Astrocyte (in vitro differentiated cells and primary cell): ENCODE measurements around the gene TCF7L2. TPM values are rescaled to one million over a fixed set of nuclear protein-coding genes. Genes with fewer than 3 reads are reported as not detected.

Experiments
- DNase-seq: peaks from one replicate; pipeline ENCODE4 v3.0.0-alpha.2; 2010; ENCODE audit warnings: low read depth
- FAIRE-seq: peaks from 2 replicates; lab custom pipeline; 2011; peaks lifted over from hg19 to GRCh38; lab: Jason Lieb, UNC
- H2AFZ ChIP-seq: 2 replicates; pipeline ENCODE4 v1.6.0; 2012; ENCODE audit warnings: low read depth, low read length, inconsistent platforms
- H3K27ac ChIP-seq: 2 replicates; pipeline ENCODE4 v1.5.1; 2011; ENCODE audit warnings: low read depth, low read length, inconsistent platforms
- H3K27me3 ChIP-seq: 2 replicates; pipeline ENCODE4 v1.6.0; 2011; ENCODE audit warnings: low read length, inconsistent platforms; ENCODE audit not compliant: insufficient read depth
- H3K36me3 ChIP-seq: 2 replicates; pipeline ENCODE4 v1.5.1; 2011; ENCODE audit warnings: low read length, inconsistent platforms; ENCODE audit not compliant: insufficient read depth
- H3K4me1 ChIP-seq: 2 replicates; pipeline ENCODE4 v1.5.1; 2011; ENCODE audit warnings: low read length, inconsistent platforms; ENCODE audit not compliant: insufficient read depth
- H3K4me2 ChIP-seq: 2 replicates; pipeline ENCODE4 v1.6.0; 2012; ENCODE audit warnings: low read length, inconsistent platforms
- H3K4me3 ChIP-seq: 2 replicates; pipeline ENCODE4 v1.5.1; 2011; ENCODE audit warnings: low read depth, mild to moderate bottlenecking, low read length, inconsistent platforms; ENCODE audit not compliant: insufficient read depth
- H3K79me2 ChIP-seq: 2 replicates; pipeline ENCODE4 v1.6.0; 2012; ENCODE audit warnings: mild to moderate bottlenecking, low read length, inconsistent platforms; ENCODE audit not compliant: insufficient read depth
- H3K9ac ChIP-seq: 2 replicates; pipeline ENCODE4 v1.6.0; 2012; ENCODE audit warnings: mild to moderate bottlenecking, low read length, inconsistent platforms
- H3K9me3 ChIP-seq: 2 replicates; pipeline ENCODE4 v1.5.1; 2012; ENCODE audit warnings: low read depth, mild to moderate bottlenecking, low read length, inconsistent platforms; ENCODE audit not compliant: insufficient read depth
- H4K20me1 ChIP-seq: 2 replicates; pipeline ENCODE4 v1.6.0; 2012; ENCODE audit warnings: low read length, inconsistent platforms; ENCODE audit not compliant: insufficient read depth
- H3K27ac Mint-ChIP-seq: one replicate; pipeline ENCODE4 v1.8.0; 2021; ENCODE audit warnings: mild to moderate bottlenecking, mixed read lengths; ENCODE audit not compliant: unreplicated experiment
- H3K27me3 Mint-ChIP-seq: one replicate; pipeline ENCODE4 v1.8.0; 2021; ENCODE audit warnings: low read depth, mixed read lengths; ENCODE audit not compliant: unreplicated experiment
- H3K36me3 Mint-ChIP-seq: one replicate; pipeline ENCODE4 v1.8.0; 2021; ENCODE audit warnings: low read depth, mixed read lengths; ENCODE audit not compliant: unreplicated experiment
- H3K4me1 Mint-ChIP-seq: one replicate; pipeline ENCODE4 v1.8.0; 2021; ENCODE audit warnings: low read depth, mixed read lengths; ENCODE audit not compliant: unreplicated experiment
- H3K4me3 Mint-ChIP-seq: one replicate; pipeline ENCODE4 v1.8.0; 2021; ENCODE audit warnings: mild to moderate bottlenecking, moderate library complexity, mixed read lengths; ENCODE audit not compliant: unreplicated experiment
- H3K9me3 Mint-ChIP-seq: one replicate; pipeline ENCODE4 v1.8.0; 2021; ENCODE audit warnings: mild to moderate bottlenecking, mixed read lengths; ENCODE audit not compliant: unreplicated experiment
- CTCF ChIP-seq: IDR thresholded peaks from 2 replicates; pipeline ENCODE4 v1.5.1; 2011; ENCODE audit warnings: low read depth, mild to moderate bottlenecking, inconsistent platforms, low read length, moderate library complexity; ENCODE audit not compliant: insufficient read depth
- EZH2 ChIP-seq: IDR thresholded peaks from 2 replicates; pipeline ENCODE4 v1.6.1; 2012; ENCODE audit warnings: mild to moderate bottlenecking, low read length, inconsistent platforms; ENCODE audit not compliant: insufficient read depth
- total RNA-seq: library from RNA; stranded (reverse); gene quantifications from 2 replicates; pipeline ENCODE4 v1.2.1, GENCODE V29; 2021

The TCF7L2 gene
- total RNA-seq, 1 donor from 2014 or later: 52.4 TPM

- H3K36me3 Mint-ChIP-seq: peaks cover 23% of the 10 kb centered on the region
- Histone ChIP-seq H2AFZ (no peak overlapping the region), H3K27me3 (no peaks in the 10 kb centered on the region), H3K4me3 (no peak overlapping the region), H3K79me2 (no peaks in the 10 kb centered on the region), H3K4me1 (no peaks in the 10 kb centered on the region), H3K27ac (no peak overlapping the region), H4K20me1 (peaks cover 27% of the 10 kb centered on the region), H3K9me3 (no peaks in the 10 kb centered on the region), H3K9ac (no peak overlapping the region), H3K36me3 (peaks cover 23% of the 10 kb centered on the region), H3K4me2 (no peak overlapping the region)
- peaks cover 21% of the 10 kb centered on the region for H3K4me1 Mint-ChIP-seq
- no peak overlapping the region for H3K27ac Mint-ChIP-seq
- no peak for TF ChIP-seq EZH2
- TF ChIP-seq CTCF: no peak
- no peaks in the 10 kb centered on the region for H3K27me3 Mint-ChIP-seq
- no peaks in the 10 kb centered on the region for H3K9me3 Mint-ChIP-seq
- no peak overlapping the region for H3K4me3 Mint-ChIP-seq
- FAIRE-seq: no peak
- no peak for DNase-seq
These were observed 192.7 kb downstream of the TCF7L2 start for GRCh38 chr10:113142601-113143362.

GRCh38 chr10:113144576-113144975 lies 194.5 kb downstream of the TCF7L2 start:
- H3K36me3 Mint-ChIP-seq: peaks cover 23% of the 10 kb centered on the region
- H3K36me3 ChIP-seq: peaks cover 32% of the 10 kb centered on the region

More at GRCh38 chr10:113144576-113144975, 194.5 kb downstream of the TCF7L2 start:
- Histone ChIP-seq H3K4me2 (no peak overlapping the region), H3K9ac (no peak overlapping the region), H3K4me1 (no peaks in the 10 kb centered on the region), H3K27me3 (no peaks in the 10 kb centered on the region), H3K9me3 (no peaks in the 10 kb centered on the region), H2AFZ (no peak overlapping the region), H3K27ac (no peak overlapping the region), H3K4me3 (no peak overlapping the region), H4K20me1 (peaks cover 17% of the 10 kb centered on the region), H3K79me2 (no peaks in the 10 kb centered on the region)
- no peaks in the 10 kb centered on the region for H3K9me3 Mint-ChIP-seq
- no peaks in the 10 kb centered on the region for H3K27me3 Mint-ChIP-seq
- no peak for TF ChIP-seq CTCF
- TF ChIP-seq EZH2: no peak
- no peak overlapping the region for H3K27ac Mint-ChIP-seq
- H3K4me3 Mint-ChIP-seq: no peak overlapping the region
- FAIRE-seq (no peak), DNase-seq (no peak)
- peaks cover 17% of the 10 kb centered on the region for H3K4me1 Mint-ChIP-seq
